ENCODE results near the gene CCNDBP1.
"Not testable (repeated sequence)": the region's sequence is repeated elsewhere in the genome, so short reads cannot be mapped to it uniquely, and the experiment has no call there.

The CCNDBP1 gene

DNA sequence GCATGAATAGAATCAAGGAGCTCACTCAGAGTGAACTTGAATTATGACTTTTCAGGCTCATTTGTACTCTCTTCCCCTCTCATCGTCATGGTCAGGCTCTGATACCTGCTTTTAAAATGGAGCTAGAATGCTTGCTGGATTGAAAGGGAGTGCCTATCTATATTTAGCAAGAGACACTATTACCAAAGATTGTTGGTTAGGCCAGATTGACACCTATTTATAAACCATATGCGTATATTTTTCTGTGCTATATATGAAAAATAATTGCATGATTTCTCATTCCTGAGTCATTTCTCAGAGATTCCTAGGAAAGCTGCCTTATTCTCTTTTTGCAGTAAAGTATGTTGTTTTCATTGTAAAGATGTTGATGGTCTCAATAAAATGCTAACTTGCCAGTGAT, 9.6 kb downstream of the CCNDBP1 start:
- no peak for DNase-seq

DNA sequence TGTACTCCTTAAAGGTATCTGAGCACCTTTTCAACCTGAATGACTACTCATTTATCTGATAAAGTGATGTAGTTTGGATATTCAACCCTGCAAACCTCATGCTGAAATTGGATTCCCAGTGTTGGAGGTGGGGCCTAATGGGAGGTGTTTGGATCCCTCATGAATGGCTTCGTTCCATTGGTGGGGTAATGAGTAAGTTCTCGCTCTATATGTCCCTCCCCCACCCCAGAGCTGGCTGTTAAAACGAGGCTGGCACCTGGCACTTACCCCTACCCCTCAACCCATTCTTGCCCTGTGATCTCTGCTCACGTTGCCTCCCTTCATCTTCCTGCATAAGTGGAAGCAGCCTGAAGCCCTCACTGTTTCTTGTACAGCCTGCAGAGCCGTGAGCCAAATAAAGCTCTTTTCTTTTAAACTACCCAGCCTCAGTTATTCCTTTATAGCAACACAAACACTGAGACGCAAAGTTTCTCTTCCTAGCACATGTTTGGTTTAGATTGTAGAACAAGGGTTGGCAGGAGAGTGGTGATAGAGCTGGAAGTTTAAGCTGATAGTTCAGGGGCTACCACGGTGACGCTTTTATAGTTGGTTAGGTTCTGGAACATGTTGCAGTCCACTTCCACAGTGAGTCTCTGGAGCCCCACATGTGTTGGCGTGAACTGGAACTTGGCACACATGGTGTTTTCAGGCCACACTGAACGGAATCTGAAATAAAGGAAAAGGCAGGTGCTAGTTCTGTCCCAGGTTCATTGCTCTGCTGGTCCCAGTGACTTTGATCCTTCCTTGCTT, 11.8 kb downstream of the CCNDBP1 start:
- no peak for DNase-seq

DNA sequence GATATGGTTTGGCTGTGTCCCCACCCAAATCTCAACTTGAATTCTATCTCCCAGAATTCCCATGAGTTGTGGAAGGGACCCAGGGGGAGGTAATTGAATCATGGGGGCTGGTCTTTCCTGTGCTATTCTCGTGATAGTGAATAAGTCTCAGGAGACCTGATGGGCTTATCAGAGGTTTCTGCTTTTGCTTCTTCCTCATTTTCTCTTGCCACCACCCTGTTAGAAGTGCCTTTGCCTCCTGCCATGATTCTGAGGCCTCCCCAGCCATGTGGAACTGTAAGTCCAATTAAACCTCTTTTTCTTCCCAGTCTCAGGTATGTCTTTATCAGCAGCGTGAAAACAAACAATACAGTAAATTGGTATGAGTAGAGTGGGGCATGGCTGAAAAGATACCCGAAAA, 12.6 kb downstream of the CCNDBP1 start:
- DNase-seq: not testable (repeated sequence)

DNA sequence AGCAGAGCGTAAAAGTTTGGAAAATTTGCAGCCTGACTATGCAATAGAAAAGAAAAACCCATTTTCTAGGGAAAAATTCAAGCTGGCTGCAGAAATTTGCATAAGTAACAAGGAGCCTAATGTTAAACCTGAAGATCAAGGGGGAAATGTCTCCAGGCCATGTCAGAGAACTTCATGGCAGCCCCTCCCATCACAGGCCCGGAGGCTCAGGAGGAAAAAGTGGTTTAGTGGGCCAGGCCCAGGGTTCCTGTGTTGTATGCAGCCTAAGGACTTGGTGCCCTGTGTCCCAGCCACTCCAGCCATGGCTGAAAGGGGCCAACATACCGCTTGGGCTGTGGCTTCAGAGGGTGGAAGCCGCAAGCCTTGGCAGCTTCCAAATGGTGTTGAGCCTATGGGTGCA, 13.4 kb downstream of the CCNDBP1 start:
- DNase-seq: not testable (repeated sequence)

DNA sequence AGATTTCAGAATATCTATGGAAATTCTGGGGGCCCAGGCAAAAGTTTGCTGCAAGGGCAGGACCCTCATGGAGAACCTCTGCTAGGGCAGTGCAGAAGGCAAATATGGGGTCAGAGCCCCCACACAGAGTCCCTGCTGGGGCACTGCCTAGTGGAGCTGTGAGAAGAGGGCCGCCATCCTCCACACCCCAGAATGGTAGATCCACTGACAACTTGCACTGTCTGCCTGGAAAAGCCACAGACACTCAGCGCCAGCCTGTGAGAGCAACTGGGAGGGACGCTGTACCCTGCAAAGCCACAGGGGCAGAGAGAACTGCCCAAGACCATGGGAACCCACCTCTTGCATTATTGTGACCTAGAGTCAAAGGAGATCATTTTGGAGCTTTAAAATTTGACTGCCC, 13.8 kb downstream of the CCNDBP1 start:
- DNase-seq: no peak

DNA sequence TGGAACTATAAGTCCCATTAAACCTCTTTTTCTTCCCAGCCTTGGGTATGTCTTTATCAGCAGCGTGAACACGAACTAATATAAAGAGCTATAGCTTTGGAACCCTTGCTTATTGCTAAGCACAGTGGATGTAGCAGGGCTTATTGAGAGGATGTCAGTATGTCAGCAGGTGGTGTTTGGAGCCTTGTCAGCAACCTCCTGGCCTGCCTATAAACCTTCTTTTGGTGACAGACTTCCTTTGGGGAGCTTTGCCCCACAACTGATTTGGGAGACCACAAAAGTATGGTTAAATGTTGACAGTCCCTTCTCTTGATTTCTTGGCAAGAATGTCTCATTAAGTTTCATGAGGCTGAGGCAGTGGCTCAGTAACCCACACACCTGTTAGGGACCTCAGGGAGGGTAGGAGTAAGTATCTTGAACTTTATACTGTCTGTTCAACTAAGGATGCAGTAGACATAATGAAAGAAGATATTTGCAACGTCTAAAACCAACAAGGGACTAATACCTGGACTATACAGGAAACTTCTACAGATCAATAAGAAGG, 14.8 kb downstream of the CCNDBP1 start:
- no peak for DNase-seq

DNA sequence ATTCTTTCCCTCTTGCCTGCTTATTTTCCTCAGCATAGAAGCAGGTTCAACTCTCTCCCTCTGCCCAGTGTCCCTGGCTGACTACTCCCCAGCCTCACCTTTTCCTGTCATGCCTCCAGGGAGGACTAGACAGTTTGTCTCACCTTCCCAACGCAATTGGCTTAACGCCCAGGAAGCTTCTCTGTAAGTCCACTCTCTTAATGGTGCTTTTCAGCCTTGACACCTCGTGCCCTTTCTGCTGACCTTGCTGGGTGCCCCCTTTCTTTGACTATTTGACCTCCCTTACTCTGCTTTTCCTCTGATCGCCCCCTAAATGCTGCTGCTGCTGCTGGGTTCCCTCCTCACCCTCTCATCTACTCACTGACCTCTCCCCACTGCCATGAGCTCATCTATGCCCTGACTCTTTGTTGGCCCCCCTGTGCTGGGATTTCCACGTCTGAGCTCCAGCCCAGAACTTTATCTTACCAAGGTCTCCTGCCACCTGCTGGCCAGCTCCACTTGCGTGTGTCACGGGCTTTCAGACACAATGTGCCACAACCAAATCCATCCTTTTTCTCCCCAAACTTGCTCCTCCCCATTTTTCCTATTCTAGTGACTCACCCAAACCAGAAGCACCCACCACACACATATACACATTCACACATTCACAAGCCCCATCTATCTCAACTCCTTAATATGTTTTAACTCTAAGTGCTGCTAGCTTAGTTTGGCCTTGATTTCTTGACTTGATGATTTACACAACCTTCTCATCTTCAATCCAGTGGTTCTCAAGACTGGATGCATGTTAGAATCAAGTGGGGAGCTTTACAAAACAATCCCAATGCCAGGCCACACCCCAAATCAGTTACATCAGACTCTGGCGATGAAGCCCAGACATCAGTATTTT, 19.1 kb downstream of the CCNDBP1 start:
- DNase-seq: no peak

DNA sequence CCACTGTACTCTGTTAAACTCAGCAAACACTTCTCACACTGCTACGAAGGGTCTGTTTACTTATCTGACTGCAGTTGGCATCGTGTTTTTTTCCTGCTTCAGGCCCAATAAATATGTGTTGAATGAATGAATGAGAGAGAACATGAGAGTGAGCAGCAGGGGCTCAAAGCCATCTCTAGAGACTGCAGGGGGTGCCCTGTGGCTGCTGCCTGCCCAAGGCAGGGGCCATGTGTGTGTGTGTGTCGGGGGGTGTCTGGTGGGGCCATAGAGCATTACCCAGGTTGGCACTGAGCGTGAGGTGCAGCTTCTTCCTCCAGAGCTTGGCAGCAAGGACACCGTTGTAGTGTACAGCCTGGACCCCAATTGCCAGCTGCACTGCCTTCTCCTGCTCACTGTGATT, 20.9 kb downstream of the CCNDBP1 start:
- no peak for DNase-seq

DNA sequence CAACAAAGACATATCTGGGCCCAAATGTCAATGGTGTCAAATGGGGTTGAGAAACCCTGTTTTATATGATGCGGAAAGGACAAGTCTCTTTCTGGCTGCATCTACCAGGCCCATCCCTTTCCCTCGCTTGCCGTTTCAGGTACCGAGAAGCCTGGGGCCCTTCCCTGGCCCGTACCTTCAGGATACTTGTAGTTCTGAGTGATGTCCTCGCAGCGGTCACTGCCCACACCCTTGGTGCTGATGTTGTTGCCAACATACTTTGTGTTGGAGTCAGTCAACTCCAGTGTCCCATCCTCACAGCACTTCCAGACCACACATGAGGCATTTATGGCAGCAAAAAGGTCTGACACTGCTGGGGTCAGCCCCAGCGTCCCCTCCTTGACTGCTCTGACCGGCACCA, 21.8 kb downstream of the CCNDBP1 start:
- no peak for DNase-seq

DNA sequence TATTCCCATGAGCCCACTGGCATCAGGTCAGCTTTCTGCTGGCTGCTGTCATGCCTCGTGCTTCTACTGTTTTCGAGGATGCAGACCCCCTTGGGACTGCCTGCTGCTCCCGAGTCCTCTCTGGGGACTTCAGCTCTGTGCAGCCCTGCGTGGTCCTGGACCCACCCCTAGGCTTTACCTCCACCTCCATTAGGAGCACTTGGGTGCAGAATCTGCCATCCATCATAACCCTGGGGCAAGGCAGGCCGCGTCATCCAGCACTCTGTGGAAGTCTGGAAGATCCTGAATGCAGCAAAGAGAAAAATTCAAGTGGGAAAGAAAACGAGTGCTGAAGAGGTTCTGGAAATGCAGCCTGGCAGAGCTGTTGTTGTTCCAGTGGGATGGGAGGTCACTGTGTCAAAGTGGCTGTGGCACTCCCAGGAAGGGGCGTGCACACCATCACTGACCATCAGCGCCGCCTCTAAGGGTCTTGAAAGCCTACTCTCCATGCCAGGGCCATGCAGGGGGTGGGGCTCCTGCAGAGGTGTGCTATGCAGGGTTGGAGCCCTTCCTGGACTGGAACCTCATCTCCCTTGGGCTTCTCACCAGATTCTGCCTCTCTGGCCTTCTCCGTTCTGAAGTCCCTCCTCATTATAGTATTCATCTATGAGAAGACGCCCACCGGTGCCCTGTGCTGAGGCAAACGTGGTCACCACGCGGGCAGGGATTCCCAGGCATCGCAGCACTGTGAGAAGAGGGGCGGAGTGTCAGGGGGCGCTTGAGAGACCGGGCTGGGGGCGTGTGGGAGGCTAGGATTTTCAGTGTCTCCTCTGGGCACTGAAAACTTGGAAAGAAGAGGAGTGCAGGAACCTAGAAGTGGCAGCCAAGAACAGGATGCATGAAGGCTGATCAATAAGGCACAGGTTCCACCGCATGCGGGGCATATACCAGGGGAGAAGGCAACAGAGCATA, 23.1 kb downstream of the CCNDBP1 start:
- DNase-seq: no peak

DNA sequence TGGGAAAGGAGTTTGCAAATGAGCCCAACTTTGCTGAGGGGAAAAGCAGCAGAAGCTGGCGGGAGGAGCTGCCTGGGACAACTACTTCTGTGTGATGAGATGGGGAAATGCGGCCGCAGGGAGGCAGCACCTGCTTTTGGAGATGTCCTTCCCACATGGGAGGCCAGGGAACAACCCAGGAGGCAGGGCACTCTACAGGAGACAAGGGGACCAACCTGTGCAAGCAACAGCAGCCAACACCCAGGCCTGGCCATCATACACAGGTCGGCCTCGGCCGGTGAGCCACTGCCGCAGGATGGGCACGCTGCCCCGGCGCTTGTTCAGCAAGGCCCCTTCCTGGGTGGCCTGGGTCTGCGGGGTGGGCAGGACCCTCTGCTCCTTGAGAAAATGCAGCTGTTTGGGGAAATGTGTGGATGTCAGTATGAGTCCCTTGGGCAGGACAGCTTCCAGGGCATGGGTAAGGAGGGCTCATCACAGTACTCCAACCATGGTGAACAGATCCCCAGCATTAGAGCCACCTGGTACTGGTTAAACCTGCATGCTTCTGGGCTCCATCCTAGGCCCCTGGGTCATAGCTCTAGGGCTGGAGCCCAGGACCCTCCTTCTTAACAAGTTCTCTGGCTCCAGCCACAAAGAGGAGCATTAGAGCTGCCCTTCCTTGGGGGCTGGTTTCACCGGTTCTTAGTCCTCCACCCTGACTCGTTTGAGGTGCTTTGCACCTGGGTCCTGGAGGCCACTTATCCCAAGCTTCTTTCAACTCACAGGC, 24.0 kb downstream of the CCNDBP1 start:
- no peak for DNase-seq

DNA sequence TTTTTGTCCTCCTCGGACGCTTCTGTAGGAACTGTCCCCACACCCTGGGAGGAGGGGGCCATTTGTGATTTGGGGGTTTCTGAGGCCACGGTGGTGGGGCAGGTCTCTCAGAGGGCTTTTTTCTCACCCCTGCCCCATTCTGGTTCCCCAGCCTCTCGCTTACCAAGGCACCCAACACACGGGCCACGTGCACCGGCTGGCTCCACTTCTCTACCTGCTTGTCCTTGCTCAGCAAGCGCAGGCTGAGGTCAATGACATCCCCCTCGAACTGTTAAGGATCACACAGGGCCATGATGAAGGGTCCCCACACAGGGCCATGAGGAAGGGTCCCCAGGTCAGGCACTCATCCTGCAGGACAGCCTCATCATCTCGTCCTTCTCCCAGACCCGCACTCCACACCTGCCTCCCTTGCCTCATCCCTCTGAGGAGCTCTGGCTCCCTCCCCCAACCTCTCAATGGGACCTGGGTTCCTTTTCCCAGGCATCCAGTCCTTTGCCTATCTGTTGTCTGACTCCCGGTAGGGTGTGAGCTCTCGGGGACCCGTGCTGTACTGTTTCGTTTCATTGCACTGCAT, 25.1 kb downstream of the CCNDBP1 start:
- DNase-seq: no peak

DNA sequence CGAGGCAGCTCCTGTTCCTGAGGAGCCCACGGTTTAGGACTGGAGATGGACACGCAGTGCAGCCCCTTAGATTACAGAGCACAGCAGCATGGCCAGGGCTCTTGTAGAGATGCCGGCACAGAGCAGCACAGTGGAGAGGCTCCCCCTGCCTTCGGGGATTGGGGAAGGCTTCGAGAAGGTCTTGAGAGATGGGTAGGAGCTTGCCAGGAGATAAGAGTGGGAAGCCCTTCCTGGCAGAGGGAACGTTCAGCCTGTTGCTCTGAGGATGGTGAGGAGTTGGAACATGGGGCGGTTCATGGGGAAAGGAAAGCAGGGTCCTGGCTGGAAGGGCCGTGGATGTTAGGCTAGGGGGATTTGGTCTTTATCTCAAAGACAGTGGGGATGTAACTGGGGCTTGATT, 25.6 kb downstream of the CCNDBP1 start:
- DNase-seq: no peak

DNA sequence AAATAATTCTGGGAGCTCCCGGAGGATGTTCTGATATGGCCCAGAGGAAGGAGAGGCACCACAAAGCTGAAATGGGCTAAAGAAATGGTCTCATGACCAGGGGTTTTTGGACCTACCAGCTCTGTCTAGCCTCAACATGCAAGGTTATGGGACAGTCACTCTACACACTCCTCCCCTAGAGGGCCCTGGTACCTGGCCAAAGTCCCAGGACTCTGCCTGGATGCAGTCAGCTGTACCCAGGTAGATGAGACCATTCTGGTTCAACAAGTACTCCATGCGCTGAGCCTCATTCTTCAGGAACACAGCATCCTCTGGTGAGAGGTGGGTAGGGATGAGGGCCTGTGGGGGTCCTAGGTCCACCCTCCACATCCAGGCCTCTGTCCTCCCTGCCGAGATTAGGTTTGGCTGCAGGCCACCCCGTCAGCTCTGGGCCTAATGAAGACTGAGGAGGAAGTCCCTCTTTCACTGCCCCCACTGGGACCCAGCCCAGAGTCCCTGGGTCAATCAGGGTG, 26.1 kb downstream of the CCNDBP1 start:
- DNase-seq: no peak

DNA sequence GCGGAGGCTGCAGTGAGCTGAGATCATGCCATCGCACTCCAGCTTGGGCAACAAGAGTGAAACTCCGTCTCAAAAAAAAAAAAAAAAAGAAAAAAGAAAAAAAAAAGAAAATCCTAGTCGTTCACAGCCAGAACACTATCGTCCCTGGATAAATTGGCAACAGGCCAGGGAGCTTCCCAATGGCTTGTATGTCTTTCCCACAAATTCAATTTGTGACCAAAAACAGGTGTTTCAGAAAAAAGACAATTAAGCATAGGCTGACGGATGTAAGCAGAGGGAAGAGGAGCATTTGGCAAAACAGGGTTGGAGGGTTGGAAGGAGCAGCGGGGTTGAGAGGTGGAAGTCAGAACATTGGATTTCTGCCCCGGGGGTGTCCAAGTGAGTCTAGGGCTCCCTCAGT, 27.1 kb downstream of the CCNDBP1 start:
- no peak for DNase-seq

DNA sequence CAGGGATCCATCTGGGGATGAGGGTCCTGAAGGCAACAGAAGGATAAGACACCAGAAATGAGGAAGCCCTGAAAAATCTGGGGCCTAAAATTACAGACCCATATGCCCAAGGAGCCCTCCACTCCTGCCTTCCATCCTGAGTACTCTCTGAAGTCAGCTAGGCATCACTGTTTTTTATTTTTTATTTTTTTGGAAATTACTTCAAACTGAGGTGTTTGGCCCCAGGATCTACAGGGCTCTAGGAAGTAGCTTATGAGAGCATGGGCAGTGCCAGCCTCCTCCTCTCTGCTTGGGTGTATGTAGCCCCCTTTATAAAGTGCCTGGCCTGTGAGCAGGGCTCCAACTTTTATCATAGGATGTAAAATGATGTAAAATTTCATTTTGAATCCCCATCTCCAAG, 27.7 kb downstream of the CCNDBP1 start:
- no peak for DNase-seq

DNA sequence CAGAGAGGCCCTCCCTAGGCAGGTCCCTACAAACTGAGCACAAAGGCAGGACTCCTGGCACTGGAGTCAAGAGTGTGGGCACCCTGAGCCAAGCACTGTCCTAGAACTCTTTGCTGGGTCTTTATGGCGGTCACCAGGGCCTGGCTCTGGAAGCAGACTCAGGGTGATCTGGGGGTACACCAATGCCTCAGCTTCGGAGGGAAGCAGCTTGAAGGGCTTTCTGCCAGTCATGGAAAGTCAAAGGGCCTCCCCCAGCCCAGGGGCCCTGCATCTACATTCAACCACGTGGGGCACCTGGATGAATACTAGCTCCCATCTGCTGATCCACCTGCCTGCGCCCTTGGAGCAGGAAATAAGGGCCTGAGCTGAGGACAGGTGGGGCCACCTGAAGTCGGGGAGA, 28.3 kb downstream of the CCNDBP1 start:
- no peak for DNase-seq

DNA sequence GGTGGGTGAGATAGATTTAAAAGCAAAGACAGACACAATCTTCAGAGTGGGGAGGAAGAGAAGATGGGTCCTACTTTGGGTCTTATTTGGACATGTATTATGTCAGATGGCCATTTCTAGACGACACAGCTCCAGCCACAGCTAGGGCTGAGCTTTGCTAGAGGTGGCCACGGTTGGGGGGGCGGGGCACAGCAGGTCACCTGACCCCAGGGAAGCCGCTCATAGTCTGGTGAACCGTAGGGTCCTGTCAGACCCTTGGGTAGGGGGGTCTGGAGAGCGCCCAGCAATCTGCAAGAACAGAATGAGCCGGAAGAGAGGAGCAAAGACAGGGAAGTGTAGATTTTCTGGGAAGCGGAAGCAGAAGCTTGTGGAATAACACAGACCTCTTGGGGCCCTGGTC, 29.0 kb downstream of the CCNDBP1 start:
- no peak for DNase-seq

DNA sequence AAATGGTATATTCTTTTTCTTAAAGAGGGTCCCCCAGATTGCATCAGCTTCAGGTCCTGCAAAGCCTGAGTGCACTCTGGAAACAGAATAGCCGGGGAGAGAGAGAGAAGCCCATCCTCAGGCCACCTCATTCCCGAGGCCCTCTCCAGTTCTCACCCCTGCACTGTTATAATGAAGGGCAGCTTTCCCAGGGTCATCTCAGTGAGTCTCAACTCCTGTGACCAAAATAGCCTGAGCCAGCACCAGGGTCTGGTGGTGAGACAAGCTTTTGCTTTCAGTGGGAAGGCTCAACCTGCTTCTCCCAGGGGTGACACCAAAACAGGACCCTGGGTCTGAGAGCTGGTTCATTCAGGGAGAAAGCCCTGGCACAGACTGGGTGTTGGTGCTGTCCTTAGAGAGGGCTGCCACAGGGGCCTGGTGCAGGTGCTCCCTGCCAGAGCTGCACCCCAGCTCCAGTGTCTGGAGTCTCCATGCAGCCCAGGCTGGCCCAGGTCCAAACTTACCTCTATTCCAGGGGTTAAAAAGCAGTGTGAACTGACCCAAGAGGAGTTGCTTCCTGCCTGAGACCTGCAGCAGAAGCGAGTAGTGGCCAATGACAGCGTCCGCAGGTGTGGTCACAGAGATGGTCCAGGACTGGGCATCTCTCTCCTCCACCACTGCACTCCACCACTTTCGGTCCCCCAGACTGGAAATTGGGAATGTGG, 29.5 kb downstream of the CCNDBP1 start:
- DNase-seq: no peak

DNA sequence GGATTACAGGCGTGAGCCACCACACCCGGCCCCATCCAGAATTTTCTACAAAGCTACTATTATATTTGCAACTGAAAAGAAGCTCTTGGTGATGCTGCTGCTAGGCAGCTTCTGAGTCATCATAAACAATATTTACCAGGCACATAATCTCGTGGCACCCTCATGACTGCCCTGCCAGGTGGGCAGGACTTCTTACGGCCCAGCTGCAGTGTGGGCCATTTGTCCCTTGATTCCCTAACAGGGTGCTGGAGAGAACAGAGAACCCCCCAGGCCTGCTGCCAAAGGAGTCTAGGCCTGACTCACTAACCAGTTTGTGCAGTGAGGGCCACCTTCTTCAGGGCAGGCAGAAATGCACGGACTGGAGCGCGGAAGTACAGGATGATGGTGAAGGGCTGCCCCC, 30.8 kb downstream of the CCNDBP1 start:
- DNase-seq: no peak
